CD4-positive, alpha-beta T cell treated with Interleukin-2 at 100 ng/mL for 4 hours (primary cell): Measurements from ENCODE around the gene TRPC4AP.

ENCODE experiments used
- DNase-seq: peaks from one replicate; pipeline ENCODE4 v3.0.0-alpha.2; 2020; ENCODE audit warnings: low spot score

The TRPC4AP gene

DNA sequence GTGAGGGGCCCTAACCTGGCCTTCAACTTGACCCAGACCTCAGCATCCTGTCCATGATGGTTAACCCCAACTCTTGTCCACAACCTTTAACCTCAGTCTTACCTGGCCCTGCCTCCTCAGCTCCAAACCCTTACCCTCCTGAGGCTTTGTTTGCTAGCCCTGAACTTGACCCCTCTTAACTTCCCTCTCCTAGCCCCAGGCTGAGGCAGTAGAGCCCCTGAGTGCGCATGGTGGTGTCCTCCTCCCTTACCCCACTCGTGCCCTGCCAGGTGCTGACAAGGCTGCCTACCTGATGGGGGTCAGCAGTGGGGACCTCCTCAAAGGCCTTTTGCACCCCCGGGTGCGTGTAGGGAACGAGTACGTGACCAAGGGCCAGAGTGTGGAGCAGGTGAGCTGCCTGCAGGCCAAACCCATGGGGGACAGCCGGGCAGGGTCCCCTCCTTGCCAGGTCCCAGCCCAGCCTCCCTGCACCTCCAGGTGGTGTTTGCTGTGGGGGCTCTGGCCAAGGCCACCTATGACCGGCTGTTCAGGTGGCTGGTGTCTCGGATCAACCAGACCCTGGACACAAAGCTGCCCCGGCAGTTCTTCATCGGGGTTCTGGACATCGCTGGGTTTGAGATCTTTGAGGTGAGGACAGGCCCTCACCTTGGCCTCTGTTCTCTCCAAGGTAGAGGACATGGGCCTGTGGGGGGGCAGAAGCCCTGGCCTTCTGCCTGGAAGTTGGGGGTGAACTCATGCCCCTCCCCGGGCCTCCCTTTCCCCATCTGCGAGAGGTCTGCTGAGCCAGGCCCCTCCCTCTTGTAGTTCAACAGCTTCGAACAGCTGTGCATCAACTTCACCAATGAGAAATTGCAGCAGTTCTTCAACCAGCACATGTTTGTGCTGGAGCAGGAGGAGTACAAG, 105.1 kb downstream of the TRPC4AP start:
- DNase-seq: no peak

GRCh38 chr20:34986311-34987287, 106.0 kb downstream of the TRPC4AP start:
- DNase-seq: no peak

DNA sequence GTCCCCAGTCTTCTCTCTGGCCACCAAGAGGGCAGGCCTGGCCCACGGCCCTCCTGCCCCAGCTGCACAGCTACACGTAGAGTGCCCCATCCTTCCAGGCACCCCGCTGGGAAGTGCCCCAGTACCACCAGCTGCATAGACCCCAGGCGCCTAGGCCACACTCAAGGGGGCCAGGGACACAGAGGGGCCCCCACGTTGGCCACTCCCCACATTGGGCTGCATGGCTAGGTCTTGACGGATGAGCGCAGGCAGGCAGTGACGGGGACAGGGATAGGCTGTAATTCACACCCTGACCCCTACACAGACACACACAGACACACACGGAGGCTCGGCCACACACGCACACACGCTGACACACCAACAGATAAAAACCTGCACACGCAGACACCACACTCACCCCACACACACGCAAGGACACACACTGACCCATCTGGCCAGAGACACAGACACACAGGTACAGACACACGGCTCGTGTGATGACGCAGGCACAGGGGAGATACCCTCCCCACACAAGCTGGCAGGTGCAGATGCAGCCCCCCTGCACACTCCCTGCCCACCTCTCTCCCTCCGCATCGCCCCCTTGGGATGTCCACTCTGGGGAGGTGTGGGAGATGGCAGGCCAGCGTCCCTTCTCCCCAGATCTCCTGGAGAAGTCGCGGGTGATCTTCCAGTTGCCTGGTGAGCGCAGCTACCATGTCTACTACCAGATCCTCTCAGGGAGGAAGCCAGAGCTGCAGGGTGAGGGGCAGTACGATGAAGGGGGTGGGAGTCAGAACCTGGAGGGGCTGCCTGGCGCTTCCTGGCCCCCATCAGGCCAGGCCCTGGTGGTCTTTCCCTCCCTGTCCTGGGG, 106.9 kb downstream of the TRPC4AP start:
- DNase-seq: no peak

- DNase-seq: no peak
Observed at GRCh38 chr20:34984756-34985261, 107.8 kb downstream of the TRPC4AP start.

DNA sequence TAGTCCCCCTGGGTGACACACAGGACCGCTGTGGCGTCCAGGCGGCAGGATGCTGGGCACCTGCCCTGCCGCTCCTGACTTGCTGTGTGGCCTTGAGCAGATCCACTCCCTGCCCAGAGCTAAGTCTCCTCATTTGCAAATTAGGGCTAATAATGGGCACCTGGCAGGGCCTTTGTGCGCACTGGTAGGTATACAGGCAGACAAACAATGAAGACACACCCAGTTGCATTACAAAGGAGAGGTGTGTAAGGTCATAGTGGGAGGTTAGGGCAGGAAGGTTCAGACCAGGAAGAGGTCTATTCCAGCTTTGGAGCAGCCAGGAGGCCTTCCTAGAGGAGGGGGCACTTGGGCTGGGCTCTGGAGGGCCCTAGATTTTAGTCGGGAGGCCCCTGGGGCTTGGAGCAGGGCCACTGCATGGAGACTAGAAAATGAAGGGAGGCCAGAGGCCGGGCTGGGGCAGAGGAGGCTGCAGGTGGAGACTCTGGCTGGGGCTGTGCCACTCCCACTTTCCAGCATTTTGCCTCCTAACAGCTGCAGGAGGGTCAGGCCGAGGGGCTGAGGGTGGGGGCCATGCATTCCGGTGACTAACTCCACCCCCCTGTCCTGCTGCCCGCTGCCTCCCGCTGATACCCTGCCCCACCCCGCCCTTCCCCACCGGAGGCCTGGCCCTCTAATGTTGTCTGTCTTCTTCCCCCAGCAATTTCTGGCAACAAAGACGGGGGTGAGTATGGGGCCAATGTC, 108.4 kb downstream of the TRPC4AP start:
- no peak for DNase-seq

DNA sequence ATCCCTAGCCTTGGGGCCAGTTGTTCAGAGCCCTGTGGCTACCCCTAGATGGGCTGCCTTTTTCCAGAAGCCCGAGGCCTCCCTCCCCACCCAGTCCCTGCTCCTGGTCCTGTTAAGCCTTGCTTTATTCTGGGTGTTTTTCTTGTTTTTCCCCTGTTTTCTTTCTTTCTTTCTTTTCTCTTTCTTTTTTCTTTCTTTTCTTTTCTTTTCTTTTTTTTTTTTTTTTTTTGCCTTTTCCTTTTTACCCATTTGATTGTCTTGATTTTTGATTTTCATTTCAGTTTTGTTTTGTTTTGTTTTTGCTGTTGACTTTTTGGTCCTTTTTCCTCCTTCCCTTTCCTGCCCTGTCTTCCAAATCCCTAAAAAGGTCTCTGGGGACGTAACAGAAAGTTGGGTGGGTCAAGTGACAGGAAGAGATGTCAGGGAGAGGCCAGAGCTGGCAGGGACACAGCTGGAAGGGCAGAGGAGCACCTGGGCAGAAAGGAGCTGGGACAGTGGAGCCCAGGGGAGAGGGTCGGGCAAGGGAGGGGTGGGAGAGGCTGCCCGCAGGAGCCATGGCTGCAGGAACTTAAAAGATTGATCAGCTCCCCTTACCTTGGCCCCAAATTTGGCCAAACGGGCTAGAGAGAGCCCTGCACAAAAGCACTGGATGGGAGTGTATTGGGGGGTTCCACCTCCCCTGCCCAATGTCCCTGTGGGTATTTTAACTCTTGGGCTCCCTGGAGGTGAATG, 109.4 kb downstream of the TRPC4AP start:
- DNase-seq: no peak

DNA sequence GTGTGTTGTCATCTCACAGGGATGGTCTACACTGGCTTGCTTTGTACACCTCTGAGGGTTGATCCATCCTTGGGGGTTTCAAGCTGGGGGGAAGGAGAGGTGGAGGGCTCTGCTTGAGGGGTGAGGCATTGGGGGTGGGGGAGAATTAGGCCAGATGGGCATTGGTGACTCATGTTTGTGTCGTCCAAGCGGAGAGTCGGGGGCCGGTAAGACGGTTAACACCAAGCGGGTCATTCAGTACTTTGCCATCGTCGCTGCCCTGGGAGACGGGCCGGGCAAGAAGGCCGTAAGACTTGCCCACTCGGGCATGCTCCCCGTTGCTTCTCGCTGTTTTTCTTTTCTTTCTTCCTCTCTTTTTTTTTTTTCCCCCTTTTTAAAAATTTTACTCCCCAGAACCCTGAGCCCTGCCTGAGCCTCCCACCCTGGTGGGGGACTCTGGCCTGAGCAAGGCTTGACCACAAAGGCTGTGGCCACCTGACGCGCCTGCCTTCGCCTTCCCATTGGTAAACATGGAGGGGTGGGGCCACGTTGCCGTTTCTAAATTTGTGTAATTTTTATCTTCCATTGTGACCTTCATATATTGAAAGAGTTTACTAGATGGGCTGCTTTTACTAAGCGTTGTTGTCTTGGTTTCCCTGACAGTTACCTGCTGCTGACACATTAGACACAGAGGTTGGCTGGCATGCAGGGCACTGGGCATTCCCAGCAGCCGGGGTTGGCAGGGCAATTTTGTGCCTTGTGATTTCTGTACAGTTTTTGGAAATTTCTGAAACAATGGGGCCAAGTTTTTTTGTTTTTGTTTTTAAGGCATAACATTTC, 110.1 kb downstream of the TRPC4AP start:
- DNase-seq: no peak

- no peak for DNase-seq
Observed at GRCh38 chr20:34980543-34981233, 111.9 kb downstream of the TRPC4AP start.

GRCh38 chr20:34979366-34980153, 113.0 kb downstream of the TRPC4AP start:
- no peak for DNase-seq

DNA sequence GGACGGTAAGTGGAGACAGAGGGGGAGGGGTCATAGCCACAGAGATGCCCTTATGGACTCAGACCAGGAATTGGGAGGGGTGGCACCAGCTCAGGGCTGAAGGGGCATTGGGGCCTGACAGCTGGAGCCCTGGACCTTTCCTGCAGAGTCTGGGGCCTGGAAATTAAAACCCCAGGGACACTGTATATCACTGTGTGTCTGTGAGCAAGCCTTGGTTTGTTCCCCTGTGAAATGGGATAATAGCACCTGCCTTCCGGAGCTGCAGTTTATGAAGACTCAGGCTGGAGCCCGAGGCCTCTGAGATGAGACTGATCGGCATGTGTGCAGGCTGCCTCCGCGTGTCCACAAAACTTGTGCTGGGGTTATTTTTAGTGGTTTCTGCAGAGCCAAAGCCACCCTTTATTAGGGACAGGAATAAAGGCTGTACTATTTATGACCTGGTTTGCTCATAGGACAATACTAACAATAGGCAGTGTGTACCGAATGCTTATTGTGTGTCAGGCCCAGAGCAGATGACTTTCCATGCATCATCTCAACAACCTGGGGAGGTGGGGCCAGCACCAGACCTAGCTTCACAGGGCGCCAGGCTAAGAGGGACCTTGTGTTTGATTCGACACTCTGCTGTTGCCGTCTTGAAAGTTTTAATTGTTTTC, 114.4 kb downstream of the TRPC4AP start:
- DNase-seq: no peak

GRCh38 chr20:34977365-34978091, 115.1 kb downstream of the TRPC4AP start:
- no peak for DNase-seq

DNA sequence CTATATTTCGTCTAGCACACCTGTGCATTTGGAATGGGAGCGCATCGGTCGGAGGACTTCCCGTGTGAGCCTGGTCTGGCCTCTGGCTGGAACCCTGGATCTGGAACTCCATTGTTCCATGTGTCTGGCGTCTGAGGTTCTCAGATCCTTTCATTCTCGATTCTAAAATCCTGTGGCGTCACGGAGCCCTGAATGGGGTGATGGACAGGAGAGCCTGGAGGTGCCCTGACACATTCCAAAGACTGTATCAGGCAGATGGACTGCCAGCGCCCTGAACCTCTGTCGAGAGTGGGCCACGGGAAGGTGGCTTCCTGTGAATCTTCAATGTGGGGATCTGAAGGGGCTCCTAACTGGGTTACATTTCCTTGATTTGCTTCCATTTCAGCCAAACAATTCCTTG, 116.3 kb downstream of the TRPC4AP start:
- DNase-seq: no peak

DNA sequence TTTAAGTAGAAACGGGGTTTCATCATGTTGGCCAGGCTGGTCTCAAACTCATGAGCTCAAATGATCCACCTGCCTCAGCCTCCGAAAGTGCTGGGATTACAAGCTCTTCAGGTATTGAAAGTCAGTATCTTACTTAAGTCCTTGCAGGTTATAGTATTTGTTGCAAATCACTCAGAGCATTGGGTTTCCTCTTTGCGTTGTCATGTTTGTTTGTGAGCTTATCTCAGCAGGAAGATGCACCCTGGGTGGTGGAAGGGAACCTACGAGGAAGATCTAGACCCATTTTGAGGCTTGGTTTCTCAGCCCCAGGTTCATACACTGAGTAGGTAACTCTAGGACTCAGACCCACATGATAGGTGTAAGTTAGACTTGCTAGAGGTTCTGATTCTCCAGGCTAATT, 118.4 kb downstream of the TRPC4AP start:
- no peak for DNase-seq

- no peak for DNase-seq
Observed at GRCh38 chr20:34971561-34972235, 120.9 kb downstream of the TRPC4AP start.

DNA sequence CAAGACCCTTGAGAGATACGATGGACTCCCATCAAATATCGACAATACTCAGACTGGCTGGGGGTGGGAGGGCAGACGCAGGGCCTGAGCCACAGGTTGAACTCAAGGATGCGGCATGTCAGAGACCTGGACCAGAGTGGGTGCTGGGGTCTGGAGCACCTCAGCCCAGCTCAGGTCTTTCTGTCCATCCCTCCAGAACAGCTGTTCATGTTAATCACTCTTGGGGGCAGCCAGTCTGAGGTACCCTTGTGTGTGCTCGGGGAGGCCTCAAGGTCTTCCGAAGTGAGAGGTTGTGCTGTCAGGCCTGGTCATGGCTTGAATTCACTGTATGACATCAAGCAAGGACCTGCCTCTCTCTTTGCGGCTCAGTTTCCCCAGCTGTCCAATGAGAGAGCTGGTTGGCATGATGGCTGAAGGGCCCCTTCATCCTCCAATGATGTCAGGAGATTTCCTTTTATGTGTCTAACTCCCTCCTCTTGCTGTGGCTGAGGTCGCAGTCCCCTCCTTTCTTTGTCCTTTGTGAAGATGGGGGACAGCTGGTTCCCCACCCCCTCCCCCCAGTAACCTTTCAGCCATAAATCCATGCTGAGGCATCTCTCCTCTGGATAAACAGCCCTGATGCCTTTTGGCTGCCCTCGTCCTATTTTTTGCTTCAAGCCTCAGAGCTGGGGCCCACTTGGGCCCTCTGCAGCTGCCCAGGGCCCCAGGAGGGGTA, 121.6 kb downstream of the TRPC4AP start:
- no peak for DNase-seq
